Natural killer cell treated with Interleukin-12 subunit alpha and Interleukin-12 subunit beta and Interleukin-15 and Interleukin-18, amount 100 ng/mL, for 72 hours (primary cell): Measurements from ENCODE around the gene PWWP2B. TPM values are rescaled to one million over a fixed set of nuclear protein-coding genes. Genes with fewer than 3 reads are reported as not detected.

Experiments
- ATAC-seq, 2 donors: fragments of 150-1000 bp; cut with Tn5 transposase in 1 of 2; sonication (Bioruptor Pico), chemical (Tn5 transposase) in 1 of 2; 2 replicates each; pipeline ENCODE4 v1.10.0; 2021
- DNase-seq: peaks from one replicate; pipeline ENCODE4 v3.0.0; 2022; ENCODE audit warnings: low spot score
- H3K27ac Mint-ChIP-seq, 2 donors: 1 replicate in 1 of 2; 2 replicates in 1 of 2; pipeline ENCODE4 v1.8.0; 2022; ENCODE audit warnings: mixed read lengths in 2 of 2, mild to moderate bottlenecking in 1 of 2, moderate library complexity in 1 of 2
- H3K27me3 Mint-ChIP-seq, 2 donors: 1 replicate in 1 of 2; 2 replicates in 1 of 2; pipeline ENCODE4 v1.8.0; 2022; ENCODE audit warnings: mixed read lengths in 2 of 2
- H3K36me3 Mint-ChIP-seq: one replicate; pipeline ENCODE4 v1.8.0; 2022; ENCODE audit warnings: mixed read lengths
- H3K4me1 Mint-ChIP-seq, 2 donors: 1 replicate in 1 of 2; 2 replicates in 1 of 2; pipeline ENCODE4 v1.8.0; 2022; ENCODE audit warnings: low read depth in 2 of 2, mixed read lengths in 2 of 2, mild to moderate bottlenecking in 1 of 2
- H3K4me3 Mint-ChIP-seq: one replicate; pipeline ENCODE4 v1.8.0; 2022; ENCODE audit warnings: mixed read lengths
- H3K9me3 Mint-ChIP-seq: 2 replicates; pipeline ENCODE4 v1.8.0; 2022; ENCODE audit warnings: mixed read lengths
- total RNA-seq, 2 donors: library from RNA; stranded (reverse); gene quantifications; one replicate each; pipeline ENCODE4 v1.2.3, GENCODE V29; 2022

Gene PWWP2B
- total RNA-seq, 2 donors from 2014 or later = 15.2 to 17.9 TPM

DNA sequence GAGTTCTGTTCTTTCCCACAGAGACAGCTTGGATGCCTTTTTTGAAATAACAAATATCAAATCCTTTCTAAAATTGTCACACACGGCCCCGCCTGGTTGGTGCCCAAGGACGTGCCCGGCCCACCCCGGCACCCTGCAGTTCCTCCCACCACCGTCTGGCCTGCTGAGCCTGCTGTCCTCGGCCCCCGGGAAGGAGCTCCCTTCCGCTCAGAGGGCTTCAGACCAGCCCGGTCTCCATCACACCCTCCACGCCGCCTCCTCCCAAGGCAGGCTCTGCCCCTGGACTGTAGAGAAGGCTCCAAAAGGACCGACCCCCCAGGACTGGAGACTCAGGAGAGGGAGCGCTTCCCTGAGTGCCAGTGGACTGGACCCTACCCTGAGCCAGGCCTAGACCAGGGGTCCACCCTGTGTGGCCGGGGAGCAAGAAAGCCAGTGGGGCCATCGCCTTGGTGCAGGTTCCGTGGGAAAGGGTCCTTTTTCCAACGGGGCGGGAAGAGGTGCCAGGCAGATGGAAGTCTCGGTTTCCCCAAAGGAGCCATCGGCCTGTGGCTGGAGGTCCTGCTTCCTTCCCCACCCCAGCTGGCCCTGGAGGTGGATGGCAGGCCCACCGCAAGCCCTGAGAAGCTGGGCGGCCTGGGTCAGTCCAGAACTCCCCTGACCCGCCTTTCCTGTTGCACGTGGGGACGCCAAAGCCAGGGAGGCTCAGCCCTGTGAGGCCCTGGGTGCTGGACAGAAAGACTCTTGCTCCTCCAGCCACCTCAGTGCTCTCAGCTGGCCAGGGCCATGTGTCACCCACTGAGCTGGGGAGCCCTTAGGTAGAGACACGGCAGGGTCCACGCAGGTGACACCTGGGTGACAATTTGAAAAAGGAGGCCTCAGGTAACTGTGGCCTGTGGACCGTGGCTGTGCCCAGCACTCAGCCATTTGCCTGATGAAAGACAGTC is 69.8 kb downstream of the PWWP2B start:
- Mint-ChIP-seq H3K4me3 (no peak overlapping the region), H3K9me3 (no peaks in the 10 kb centered on the region), H3K27ac (no peak overlapping the region), H3K27me3 (peaks cover 0 to 8% of the 10 kb centered on the region in 2 donors), H3K4me1 (no peaks in the 10 kb centered on the region), H3K36me3 (no peaks in the 10 kb centered on the region)
- ATAC-seq (no peak), DNase-seq (peak; percentile 56)

Other genes with a start within 250 kb of the PWWP2B start
- gene DPYSL4, start 210.3 kb upstream of the PWWP2B start, total RNA-seq = 10 to 100 TPM in 1 of 2 donors, 1 to 10 TPM in 1; 6.5 to 19.2 TPM
- gene STK32C, start 89.2 kb upstream of the PWWP2B start, total RNA-seq = 10 to 100 TPM; 29.2 to 34.6 TPM
- gene LRRC27, start 65.0 kb upstream of the PWWP2B start, total RNA-seq = 1 to 10 TPM; 6.5 to 8.5 TPM
- gene INPP5A, start 140.6 kb downstream of the PWWP2B start, total RNA-seq = 10 to 100 TPM; 14.8 to 18.6 TPM